HG03280 (cell line): ENCODE results near the gene ABCG1.

Source experiments
- ATAC-seq: cut with Tn5 transposase; IDR thresholded peaks from one replicate; pipeline ENCODE4 v1.9.1; 2021; ENCODE audit warnings: mild to moderate bottlenecking, moderate library complexity; ENCODE audit not compliant: unreplicated experiment

The ABCG1 gene

GRCh38 chr21:42317341-42317741 is 98.4 kb downstream of the ABCG1 start:
- no peak for ATAC-seq

- no peak for ATAC-seq
Measured at GRCh38 chr21:42317826-42318746, 99.1 kb downstream of the ABCG1 start.

- ATAC-seq = no peak
Measured at GRCh38 chr21:42319376-42319775, 100.4 kb downstream of the ABCG1 start.

- ATAC-seq = no peak
Measured at GRCh38 chr21:42319851-42320572, 101.1 kb downstream of the ABCG1 start.

- ATAC-seq = no peak
Measured at GRCh38 chr21:42320791-42321190, 101.9 kb downstream of the ABCG1 start.

- no peak for ATAC-seq
Measured at GRCh38 chr21:42321231-42321630, 102.3 kb downstream of the ABCG1 start.

- no peak for ATAC-seq
Measured at GRCh38 chr21:42321845-42322244, 102.9 kb downstream of the ABCG1 start.

- ATAC-seq = no peak
Measured at GRCh38 chr21:42324896-42325295, 106.0 kb downstream of the ABCG1 start.

GRCh38 chr21:42330380-42331371 is 111.7 kb downstream of the ABCG1 start:
- no peak for ATAC-seq

- ATAC-seq = no peak
Measured at GRCh38 chr21:42331660-42332059, 112.7 kb downstream of the ABCG1 start.

- no peak for ATAC-seq
Measured at GRCh38 chr21:42332557-42333317, 113.8 kb downstream of the ABCG1 start.

GRCh38 chr21:42336054-42336453 is 117.1 kb downstream of the ABCG1 start:
- no peak for ATAC-seq

GRCh38 chr21:42337276-42337675 is 118.3 kb downstream of the ABCG1 start:
- no peak for ATAC-seq

- no peak for ATAC-seq
Measured at GRCh38 chr21:42337830-42338728, 119.1 kb downstream of the ABCG1 start.

- ATAC-seq = no peak
Measured at GRCh38 chr21:42338729-42339715, 120.1 kb downstream of the ABCG1 start.

- no peak for ATAC-seq
Measured at GRCh38 chr21:42340187-42341050, 121.5 kb downstream of the ABCG1 start.
